ENCODE data around the gene RAX2. TPM values are rescaled to one million over a fixed set of nuclear protein-coding genes. Genes with fewer than 3 reads are reported as not detected.

Gene RAX2
- not detected for total RNA-seq

DNA sequence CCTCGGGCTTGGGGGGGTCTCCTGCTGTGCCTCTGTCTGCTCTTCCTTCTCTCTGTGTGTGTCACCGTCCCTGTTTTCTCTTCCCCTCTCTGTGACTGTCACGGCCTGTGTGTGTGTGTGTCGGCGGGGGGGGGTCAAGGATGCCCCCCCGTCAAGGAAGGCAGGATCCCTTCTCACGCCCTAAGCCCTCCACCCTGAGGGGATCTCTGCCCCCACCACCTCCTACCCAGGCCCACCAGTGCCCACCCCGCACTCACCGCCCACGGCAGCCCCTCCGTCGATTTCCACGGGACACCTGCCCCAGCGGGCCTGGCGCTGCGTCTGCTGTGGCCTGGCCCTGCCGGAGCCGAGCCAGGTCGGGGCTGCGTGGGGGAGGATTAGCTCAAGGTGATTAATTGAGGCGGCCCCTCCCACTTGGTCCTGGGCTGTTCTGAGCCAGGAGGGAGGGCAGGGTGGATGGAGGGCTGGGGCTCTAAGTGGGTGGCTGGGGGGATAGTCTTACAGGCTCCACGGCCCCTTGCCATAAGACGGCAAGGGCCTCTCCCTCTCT lies at the start of gene RAX2:
RAX2 (minus strand) TSS at position 323 of the 550 bp plus-strand sequence. CDS start 486 bp downstream, outside the sequence.
- H3K36me3 ChIP-seq: peaks cover 8% of the 10 kb centered on the region
- no peaks in the 10 kb centered on the region for H3K9me3 ChIP-seq
- TF ChIP-seq, protein P1, sequence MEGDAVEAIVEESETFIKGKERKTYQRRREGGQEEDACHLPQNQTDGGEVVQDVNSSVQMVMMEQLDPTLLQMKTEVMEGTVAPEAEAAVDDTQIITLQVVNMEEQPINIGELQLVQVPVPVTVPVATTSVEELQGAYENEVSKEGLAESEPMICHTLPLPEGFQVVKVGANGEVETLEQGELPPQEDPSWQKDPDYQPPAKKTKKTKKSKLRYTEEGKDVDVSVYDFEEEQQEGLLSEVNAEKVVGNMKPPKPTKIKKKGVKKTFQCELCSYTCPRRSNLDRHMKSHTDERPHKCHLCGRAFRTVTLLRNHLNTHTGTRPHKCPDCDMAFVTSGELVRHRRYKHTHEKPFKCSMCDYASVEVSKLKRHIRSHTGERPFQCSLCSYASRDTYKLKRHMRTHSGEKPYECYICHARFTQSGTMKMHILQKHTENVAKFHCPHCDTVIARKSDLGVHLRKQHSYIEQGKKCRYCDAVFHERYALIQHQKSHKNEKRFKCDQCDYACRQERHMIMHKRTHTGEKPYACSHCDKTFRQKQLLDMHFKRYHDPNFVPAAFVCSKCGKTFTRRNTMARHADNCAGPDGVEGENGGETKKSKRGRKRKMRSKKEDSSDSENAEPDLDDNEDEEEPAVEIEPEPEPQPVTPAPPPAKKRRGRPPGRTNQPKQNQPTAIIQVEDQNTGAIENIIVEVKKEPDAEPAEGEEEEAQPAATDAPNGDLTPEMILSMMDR (IDR thresholded peaks at IDR 0.05): no peak
- H3K4me1 ChIP-seq (ENCODE audit: control insufficient read depth in 1 of 2, low read depth in 2 of 2): no peaks in the 10 kb centered on the region
- no peak for ATAC-seq (ENCODE audit: insufficient number of reproducible peaks, low FRiP score, low read depth)
- H3K4me3 ChIP-seq: no peak within 1 kb of the TSS
- H3K27ac ChIP-seq: no peak within 1 kb of the TSS
- no peaks in the 10 kb centered on the region for H3K27me3 ChIP-seq (replicated peaks; ENCODE audit: insufficient read depth)
- DNase-seq (ENCODE audit: low spot score): no peak

DNA sequence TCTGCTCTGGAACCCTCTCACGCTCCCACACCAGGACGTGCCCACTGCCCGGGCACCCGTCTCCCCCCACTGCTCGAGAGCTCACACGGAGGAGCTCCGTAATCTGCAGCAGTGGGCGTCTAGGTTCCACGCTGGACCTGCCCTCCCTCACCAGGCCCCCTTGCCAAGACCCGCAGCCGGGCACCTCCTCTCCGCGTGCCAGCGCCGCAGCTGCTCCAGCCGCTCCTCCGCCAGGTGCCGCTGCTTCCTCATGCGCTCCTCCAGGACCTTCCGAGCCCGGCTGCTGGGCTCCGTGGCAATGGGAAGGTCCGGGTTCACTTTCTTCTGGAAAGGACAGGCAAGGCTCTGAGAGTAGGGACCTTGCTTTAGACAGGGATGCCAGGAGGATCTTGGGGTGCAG lies 49.1 kb upstream of the RAX2 start:
- Histone ChIP-seq H3K27ac (no peak overlapping the region), H3K27me3 (replicated peaks; ENCODE audit: insufficient read depth) (no peaks in the 10 kb centered on the region), H3K9me3 (no peaks in the 10 kb centered on the region), H3K4me1 (ENCODE audit: control insufficient read depth in 1 of 2, low read depth in 2 of 2) (no peaks in the 10 kb centered on the region), H3K4me3 (no peak overlapping the region), H3K36me3 (no peaks in the 10 kb centered on the region)
- TF ChIP-seq, protein P1 (IDR thresholded peaks at IDR 0.05): no peak
- DNase-seq (ENCODE audit: low spot score): no peak
- ATAC-seq (ENCODE audit: insufficient number of reproducible peaks, low FRiP score, low read depth): no peak

DNA sequence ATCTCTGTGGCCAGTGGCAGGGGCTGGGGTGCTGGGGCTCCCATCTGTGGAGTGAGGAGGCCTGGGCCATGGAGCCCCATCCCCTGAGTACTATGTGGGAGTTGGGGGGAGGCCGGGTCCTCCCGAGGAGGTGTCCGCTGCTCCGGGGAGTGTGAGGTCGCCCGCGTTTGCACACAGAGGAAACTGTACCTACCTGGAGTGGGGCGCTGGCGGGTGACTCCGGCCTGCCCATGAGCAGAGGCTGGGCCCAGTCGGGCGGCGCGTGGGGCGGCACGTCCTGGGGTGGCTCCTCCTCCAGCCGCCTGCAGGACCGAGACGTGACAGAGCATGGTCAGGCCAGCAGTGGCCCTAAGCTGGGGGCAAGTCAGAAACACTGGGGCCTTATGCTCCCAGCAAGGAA lies 48.0 kb upstream of the RAX2 start:
- TF ChIP-seq, protein P1 (IDR thresholded peaks at IDR 0.05): no peak
- Histone ChIP-seq H3K27me3 (replicated peaks; ENCODE audit: insufficient read depth) (no peaks in the 10 kb centered on the region), H3K36me3 (no peaks in the 10 kb centered on the region), H3K27ac (no peak overlapping the region), H3K4me3 (no peak overlapping the region), H3K9me3 (no peaks in the 10 kb centered on the region), H3K4me1 (ENCODE audit: control insufficient read depth in 1 of 2, low read depth in 2 of 2) (no peaks in the 10 kb centered on the region)
- no peak for DNase-seq (ENCODE audit: low spot score)
- no peak for ATAC-seq (ENCODE audit: insufficient number of reproducible peaks, low FRiP score, low read depth)

DNA sequence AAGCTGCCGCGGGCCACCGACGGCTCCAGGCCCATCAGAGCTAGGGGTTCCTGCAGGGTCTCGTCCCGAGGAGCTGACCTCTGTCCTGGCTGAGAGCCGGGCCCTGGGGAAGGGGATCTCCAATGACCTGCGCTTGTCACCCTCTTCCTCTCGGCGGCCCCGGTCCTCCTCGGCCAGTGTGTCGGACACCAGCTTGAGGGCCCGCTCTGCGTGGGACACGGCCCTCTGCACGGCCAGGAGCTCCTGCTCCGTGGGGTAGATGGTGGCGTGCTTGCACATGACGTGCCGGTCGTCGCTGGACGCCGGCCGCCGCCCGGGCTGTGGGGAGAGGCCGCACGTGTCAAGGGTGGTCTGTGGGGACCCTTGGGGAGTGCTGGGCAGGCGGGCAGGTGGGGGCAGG lies 46.9 kb upstream of the RAX2 start:
- Histone ChIP-seq H3K4me3 (no peak overlapping the region), H3K27ac (no peak overlapping the region), H3K9me3 (no peaks in the 10 kb centered on the region), H3K4me1 (ENCODE audit: control insufficient read depth in 1 of 2, low read depth in 2 of 2) (no peaks in the 10 kb centered on the region), H3K27me3 (replicated peaks; ENCODE audit: insufficient read depth) (no peaks in the 10 kb centered on the region), H3K36me3 (no peaks in the 10 kb centered on the region)
- ATAC-seq (ENCODE audit: insufficient number of reproducible peaks, low FRiP score, low read depth) (no peak), DNase-seq (ENCODE audit: low spot score) (no peak)
- TF ChIP-seq, protein P1 (IDR thresholded peaks at IDR 0.05): no peak

DNA sequence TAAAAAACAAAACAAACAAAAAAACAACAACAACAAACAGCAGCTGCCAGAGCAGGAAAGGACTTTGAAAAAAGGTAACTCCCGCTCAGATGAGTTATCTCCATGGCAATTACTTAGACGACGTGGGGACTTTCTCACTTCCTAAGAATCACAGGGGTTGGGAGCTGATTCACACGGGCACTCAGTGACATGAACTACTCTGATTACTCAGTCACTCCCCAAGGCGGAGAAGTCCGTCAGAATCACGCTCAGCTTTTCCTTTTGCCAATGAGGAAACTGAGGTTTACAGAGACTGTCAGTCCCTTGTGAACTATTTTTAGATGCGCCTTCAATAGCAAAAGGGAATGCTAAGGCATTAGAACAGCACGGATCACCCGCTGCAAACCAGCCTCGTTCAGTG lies 46.4 kb upstream of the RAX2 start:
- no peak overlapping the region for H3K4me3 ChIP-seq
- no peaks in the 10 kb centered on the region for H3K36me3 ChIP-seq
- no peaks in the 10 kb centered on the region for H3K4me1 ChIP-seq (ENCODE audit: control insufficient read depth in 1 of 2, low read depth in 2 of 2)
- no peak for DNase-seq (ENCODE audit: low spot score)
- no peak for ATAC-seq (ENCODE audit: insufficient number of reproducible peaks, low FRiP score, low read depth)
- no peak overlapping the region for H3K27ac ChIP-seq
- H3K27me3 ChIP-seq (replicated peaks; ENCODE audit: insufficient read depth): no peaks in the 10 kb centered on the region
- H3K9me3 ChIP-seq: no peaks in the 10 kb centered on the region
- TF ChIP-seq, protein P1 (IDR thresholded peaks at IDR 0.05): no peak
